H1 (cell line): ENCODE results near the gene ST6GALNAC3. TPM values are rescaled to one million over a fixed set of nuclear protein-coding genes. Genes with fewer than 3 reads are reported as not detected.

ENCODE experiments used
- RAD21 ChIP-seq, 2 experiments: IDR thresholded peaks in 1 of 2; conservative IDR thresholded peaks in 1 of 2; 2 replicates each; pipeline ENCODE4 v1.6.1; 2011; ENCODE audit warnings: low read depth in 2 of 2, low read length in 2 of 2, improper control_type of control experiment in 1 of 2, inconsistent platforms in 1 of 2, mild to moderate bottlenecking in 1 of 2, moderate library complexity in 1 of 2
- USF2 ChIP-seq: IDR thresholded peaks from 2 replicates; pipeline ENCODE4 v1.6.1; 2011; ENCODE audit warnings: low read length, improper control_type of control experiment
- ZNF274 ChIP-seq: IDR thresholded peaks from 2 replicates; pipeline ENCODE4 v1.7.0; 2012; ENCODE audit warnings: low read length, borderline replicate concordance; ENCODE audit errors: extremely low read depth
- polyA plus RNA-seq, 7 experiments: library from polyadenylated mRNA; depleted of rRNA in 3 of 7; stranded (reverse) in 5 of 7; unstranded in 2 of 7; fragments of >200 nt in 5 of 7; fragments of 200-250 nt in 2 of 7; gene quantifications; 1 replicate in 5 of 7; 2 replicates in 1 of 7; 4 replicates in 1 of 7; pipeline versions ENCODE4 v1.2.1 to v1.2.3, GENCODE V29; 2011 to 2013; ENCODE audit warnings: missing spikeins in 2 of 7, mixed read lengths in 2 of 7
- total RNA-seq: library from RNA; stranded (reverse); fragmentation: NEBNext Ultra II Directional; extraction: Animal tissue kit (Norgen Biotek cat#: 25700); gene quantifications from 2 replicates; pipeline ENCODE4 v1.2.1, GENCODE V29; 2021
- TF ChIP-seq, protein P1 (sequence below): fragments of 300-600 bp; sonication (generic); IDR thresholded peaks from 2 replicates; pipeline ENCODE4 v1.7.1; 2012; ENCODE audit warnings: low read length, moderate library complexity, mild to moderate bottlenecking, inconsistent platforms; ENCODE audit not compliant: insufficient replicate concordance

ST6GALNAC3 gene
- total and polyA plus RNA-seq, 2 of the 8 experiments (the other 6 are each of a cell fraction or from before 2014, with no cell fraction given): 4.9 to 19.0 TPM

DNA sequence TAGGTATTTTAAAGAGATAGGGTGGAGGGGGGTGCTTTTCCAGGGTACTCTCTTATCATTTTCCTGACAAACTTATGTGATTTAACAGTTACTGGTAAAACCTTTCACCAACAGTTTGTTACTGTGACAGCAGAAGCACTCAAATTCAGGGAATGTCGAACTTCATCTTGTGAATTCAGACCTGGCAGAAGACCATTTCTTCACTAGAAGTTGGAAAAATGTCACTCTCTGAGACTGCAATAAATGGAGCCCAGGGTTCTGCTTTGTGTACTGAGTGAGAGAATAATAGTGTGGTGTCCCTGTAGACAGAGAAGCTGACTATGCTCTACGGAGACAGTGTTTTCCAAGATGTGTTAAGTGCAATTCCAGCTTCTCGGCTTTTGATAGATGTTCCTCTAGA is 200.2 kb downstream of the ST6GALNAC3 start (continued):
- TF ChIP-seq, protein P1, sequence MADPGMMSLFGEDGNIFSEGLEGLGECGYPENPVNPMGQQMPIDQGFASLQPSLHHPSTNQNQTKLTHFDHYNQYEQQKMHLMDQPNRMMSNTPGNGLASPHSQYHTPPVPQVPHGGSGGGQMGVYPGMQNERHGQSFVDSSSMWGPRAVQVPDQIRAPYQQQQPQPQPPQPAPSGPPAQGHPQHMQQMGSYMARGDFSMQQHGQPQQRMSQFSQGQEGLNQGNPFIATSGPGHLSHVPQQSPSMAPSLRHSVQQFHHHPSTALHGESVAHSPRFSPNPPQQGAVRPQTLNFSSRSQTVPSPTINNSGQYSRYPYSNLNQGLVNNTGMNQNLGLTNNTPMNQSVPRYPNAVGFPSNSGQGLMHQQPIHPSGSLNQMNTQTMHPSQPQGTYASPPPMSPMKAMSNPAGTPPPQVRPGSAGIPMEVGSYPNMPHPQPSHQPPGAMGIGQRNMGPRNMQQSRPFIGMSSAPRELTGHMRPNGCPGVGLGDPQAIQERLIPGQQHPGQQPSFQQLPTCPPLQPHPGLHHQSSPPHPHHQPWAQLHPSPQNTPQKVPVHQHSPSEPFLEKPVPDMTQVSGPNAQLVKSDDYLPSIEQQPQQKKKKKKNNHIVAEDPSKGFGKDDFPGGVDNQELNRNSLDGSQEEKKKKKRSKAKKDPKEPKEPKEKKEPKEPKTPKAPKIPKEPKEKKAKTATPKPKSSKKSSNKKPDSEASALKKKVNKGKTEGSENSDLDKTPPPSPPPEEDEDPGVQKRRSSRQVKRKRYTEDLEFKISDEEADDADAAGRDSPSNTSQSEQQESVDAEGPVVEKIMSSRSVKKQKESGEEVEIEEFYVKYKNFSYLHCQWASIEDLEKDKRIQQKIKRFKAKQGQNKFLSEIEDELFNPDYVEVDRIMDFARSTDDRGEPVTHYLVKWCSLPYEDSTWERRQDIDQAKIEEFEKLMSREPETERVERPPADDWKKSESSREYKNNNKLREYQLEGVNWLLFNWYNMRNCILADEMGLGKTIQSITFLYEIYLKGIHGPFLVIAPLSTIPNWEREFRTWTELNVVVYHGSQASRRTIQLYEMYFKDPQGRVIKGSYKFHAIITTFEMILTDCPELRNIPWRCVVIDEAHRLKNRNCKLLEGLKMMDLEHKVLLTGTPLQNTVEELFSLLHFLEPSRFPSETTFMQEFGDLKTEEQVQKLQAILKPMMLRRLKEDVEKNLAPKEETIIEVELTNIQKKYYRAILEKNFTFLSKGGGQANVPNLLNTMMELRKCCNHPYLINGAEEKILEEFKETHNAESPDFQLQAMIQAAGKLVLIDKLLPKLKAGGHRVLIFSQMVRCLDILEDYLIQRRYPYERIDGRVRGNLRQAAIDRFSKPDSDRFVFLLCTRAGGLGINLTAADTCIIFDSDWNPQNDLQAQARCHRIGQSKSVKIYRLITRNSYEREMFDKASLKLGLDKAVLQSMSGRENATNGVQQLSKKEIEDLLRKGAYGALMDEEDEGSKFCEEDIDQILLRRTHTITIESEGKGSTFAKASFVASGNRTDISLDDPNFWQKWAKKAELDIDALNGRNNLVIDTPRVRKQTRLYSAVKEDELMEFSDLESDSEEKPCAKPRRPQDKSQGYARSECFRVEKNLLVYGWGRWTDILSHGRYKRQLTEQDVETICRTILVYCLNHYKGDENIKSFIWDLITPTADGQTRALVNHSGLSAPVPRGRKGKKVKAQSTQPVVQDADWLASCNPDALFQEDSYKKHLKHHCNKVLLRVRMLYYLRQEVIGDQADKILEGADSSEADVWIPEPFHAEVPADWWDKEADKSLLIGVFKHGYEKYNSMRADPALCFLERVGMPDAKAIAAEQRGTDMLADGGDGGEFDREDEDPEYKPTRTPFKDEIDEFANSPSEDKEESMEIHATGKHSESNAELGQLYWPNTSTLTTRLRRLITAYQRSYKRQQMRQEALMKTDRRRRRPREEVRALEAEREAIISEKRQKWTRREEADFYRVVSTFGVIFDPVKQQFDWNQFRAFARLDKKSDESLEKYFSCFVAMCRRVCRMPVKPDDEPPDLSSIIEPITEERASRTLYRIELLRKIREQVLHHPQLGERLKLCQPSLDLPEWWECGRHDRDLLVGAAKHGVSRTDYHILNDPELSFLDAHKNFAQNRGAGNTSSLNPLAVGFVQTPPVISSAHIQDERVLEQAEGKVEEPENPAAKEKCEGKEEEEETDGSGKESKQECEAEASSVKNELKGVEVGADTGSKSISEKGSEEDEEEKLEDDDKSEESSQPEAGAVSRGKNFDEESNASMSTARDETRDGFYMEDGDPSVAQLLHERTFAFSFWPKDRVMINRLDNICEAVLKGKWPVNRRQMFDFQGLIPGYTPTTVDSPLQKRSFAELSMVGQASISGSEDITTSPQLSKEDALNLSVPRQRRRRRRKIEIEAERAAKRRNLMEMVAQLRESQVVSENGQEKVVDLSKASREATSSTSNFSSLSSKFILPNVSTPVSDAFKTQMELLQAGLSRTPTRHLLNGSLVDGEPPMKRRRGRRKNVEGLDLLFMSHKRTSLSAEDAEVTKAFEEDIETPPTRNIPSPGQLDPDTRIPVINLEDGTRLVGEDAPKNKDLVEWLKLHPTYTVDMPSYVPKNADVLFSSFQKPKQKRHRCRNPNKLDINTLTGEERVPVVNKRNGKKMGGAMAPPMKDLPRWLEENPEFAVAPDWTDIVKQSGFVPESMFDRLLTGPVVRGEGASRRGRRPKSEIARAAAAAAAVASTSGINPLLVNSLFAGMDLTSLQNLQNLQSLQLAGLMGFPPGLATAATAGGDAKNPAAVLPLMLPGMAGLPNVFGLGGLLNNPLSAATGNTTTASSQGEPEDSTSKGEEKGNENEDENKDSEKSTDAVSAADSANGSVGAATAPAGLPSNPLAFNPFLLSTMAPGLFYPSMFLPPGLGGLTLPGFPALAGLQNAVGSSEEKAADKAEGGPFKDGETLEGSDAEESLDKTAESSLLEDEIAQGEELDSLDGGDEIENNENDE: no peak
- TF ChIP-seq USF2: no peak
- no peak for TF ChIP-seq ZNF274
- no peak for TF ChIP-seq RAD21 (IDR thresholded peaks at IDR 0.05 in 1 of 2, conservative IDR thresholded peaks at IDR 0.05 in 1 of 2; ENCODE audit: low read depth in 2 of 2, low read length in 2 of 2)
